ENCODE measurements around the gene APOL2.

The APOL2 gene

DNA sequence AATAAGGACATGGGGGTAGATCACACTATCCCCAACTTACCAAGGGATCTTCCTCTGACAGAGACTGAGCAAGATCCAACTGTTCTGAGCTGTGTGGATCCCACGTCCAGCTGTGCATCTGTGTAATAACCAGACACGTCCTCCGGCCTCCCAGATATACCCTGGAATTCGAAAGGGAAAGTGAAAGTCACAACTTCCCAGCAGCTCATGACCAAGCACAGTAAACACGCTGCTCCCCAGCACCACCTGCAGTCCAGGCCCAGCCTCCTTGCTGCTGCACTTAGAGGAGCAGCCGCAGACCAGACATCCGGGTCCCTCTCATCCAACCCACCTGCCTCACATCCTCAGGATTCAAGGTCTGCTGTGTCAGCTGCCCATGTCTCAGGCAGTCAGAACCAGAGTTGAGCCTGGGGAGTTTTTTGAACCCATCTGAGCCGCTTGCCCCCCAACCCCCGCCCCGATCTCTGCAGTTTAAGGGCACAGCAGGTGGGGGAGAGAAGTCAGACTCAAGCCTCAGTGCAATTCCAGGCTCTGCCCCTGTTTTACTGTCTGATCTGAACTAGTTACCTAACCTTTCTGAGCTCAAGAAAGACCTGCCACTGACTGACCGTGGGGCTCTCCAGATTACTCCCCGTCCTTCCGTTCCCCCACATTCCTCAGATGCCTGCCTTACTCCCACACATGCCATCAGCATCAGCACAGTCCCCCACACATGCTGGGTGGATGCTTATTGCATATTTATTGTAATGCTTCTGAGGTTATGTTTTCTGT is at the start of gene APOL2:
APOL2 (minus strand) TSS at position 127 of the 771 bp plus-strand sequence. CDS start 6,365 bp downstream, outside the sequence.
- in situ Hi-C loops (cut with HindIII; ENCODE audit: low pct_unique_long_range_greater_than_20kb, low sequenced_read_pairs), result no loop called here
- DNase-seq (ENCODE audit: low read depth in 1 of 2, low spot score in 1 of 2), result peak; percentile 63 to 92
- no peak for TF ChIP-seq JUND (IDR thresholded peaks at IDR 0.05; ENCODE audit: low read depth)

GRCh38 chr22:36288571-36289405 is 49.5 kb upstream of the APOL2 start:
- in situ Hi-C loops (cut with HindIII; ENCODE audit: low pct_unique_long_range_greater_than_20kb, low sequenced_read_pairs), result no loop called here
- DNase-seq (ENCODE audit: low read depth in 1 of 2, low spot score in 1 of 2), result no peak
- TF ChIP-seq JUND (IDR thresholded peaks at IDR 0.05; ENCODE audit: low read depth), result no peak

DNA sequence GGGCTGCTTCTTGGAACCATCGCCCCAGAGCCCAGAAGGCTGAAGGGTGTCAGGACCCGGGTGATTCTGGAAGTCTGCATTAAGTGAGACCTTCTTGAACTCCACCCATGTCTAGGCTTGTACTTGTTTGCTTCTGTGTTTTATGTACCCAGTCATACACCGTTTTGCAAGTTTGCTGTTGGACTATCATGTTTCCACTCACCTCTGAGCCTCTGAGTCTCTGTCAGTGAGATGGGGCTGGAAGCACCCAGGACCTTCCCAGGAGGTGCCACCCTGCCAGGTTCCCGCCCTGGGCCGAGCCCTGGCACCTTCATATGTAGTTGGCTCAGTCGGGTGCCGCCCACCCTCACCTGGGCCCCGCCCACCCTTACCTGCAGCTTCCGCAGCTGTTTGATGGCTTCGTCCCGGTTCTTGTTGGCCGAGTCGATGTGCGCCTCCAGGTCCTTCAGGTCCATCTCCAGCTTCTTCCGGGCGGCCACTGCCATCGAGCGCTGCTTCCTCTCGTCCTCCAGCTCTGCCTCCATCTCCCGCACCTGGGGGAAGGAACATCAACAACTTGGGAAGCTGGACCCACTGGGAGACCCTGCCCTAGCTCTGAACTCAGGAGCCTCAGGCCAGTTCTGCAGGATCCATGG is 48.7 kb upstream of the APOL2 start:
- no peak for TF ChIP-seq JUND (IDR thresholded peaks at IDR 0.05; ENCODE audit: low read depth)
- no peak for DNase-seq (ENCODE audit: low read depth in 1 of 2, low spot score in 1 of 2)
- in situ Hi-C loops (cut with HindIII; ENCODE audit: low pct_unique_long_range_greater_than_20kb, low sequenced_read_pairs), result no loop called here

DNA sequence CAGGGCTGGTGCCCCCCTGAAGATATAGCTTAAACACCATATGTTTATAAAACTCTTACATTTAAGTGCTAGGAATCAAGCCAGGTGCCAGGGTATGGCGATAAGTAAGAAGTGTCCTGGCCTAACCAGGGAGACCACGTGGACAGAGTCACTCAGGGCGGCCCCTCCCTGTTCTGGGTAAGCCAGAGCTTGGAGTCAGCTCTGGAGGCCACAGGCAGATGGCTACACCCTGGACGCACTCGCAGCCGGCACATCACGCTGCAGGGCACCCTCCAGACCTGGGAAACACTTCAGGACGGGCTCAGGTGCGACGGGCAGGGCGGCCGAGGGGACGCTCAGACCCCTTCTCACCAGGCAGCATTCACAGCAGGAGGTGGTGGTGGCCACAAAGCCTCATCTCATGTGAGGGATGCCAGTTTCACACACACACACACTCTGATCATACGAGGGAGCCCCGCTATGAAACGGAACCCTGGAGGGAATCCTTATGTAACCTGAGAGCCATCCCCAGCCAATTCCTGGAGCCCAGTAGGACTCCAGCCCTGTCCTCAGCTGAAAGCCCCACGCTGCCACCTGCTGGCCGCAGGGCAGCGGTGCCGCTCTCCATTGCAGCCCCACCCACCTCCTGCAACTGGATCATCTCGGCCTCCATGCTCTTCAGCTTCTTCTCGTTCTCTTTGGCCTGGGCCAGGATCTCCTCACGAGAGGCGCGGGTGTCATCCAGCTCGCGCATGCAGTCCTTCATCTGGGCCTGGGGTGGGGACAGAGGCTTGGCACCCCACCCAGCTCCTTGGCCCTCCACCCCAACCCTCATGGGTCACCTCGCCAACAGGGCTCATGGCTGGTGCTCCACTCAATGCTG is 47.0 kb upstream of the APOL2 start:
- DNase-seq (ENCODE audit: low read depth in 1 of 2, low spot score in 1 of 2), result peak; percentile 76 to 84
- TF ChIP-seq JUND (IDR thresholded peaks at IDR 0.05; ENCODE audit: low read depth), result no peak
- in situ Hi-C loops (cut with HindIII; ENCODE audit: low pct_unique_long_range_greater_than_20kb, low sequenced_read_pairs), result no loop called here

GRCh38 chr22:36285545-36285944 is 46.2 kb upstream of the APOL2 start:
- TF ChIP-seq JUND (IDR thresholded peaks at IDR 0.05; ENCODE audit: low read depth), result no peak
- in situ Hi-C loops (cut with HindIII; ENCODE audit: low pct_unique_long_range_greater_than_20kb, low sequenced_read_pairs), result no loop called here
- DNase-seq (ENCODE audit: low read depth in 1 of 2, low spot score in 1 of 2), result no peak

GRCh38 chr22:36285017-36285416 is 45.7 kb upstream of the APOL2 start:
- in situ Hi-C loops (cut with HindIII; ENCODE audit: low pct_unique_long_range_greater_than_20kb, low sequenced_read_pairs), result no loop called here
- DNase-seq (ENCODE audit: low read depth in 1 of 2, low spot score in 1 of 2), result no peak
- TF ChIP-seq JUND (IDR thresholded peaks at IDR 0.05; ENCODE audit: low read depth), result no peak

GRCh38 chr22:36284171-36284571 is 44.8 kb upstream of the APOL2 start:
- in situ Hi-C loops (cut with HindIII; ENCODE audit: low pct_unique_long_range_greater_than_20kb, low sequenced_read_pairs), result no loop called here
- no peak for TF ChIP-seq JUND (IDR thresholded peaks at IDR 0.05; ENCODE audit: low read depth)

GRCh38 chr22:36282328-36282831 is 43.1 kb upstream of the APOL2 start:
- no peak for DNase-seq (ENCODE audit: low read depth in 1 of 2, low spot score in 1 of 2)

More at GRCh38 chr22:36284171-36284571, 44.8 kb upstream of the APOL2 start:
- DNase-seq (ENCODE audit: low read depth in 1 of 2, low spot score in 1 of 2), result no peak

DNA sequence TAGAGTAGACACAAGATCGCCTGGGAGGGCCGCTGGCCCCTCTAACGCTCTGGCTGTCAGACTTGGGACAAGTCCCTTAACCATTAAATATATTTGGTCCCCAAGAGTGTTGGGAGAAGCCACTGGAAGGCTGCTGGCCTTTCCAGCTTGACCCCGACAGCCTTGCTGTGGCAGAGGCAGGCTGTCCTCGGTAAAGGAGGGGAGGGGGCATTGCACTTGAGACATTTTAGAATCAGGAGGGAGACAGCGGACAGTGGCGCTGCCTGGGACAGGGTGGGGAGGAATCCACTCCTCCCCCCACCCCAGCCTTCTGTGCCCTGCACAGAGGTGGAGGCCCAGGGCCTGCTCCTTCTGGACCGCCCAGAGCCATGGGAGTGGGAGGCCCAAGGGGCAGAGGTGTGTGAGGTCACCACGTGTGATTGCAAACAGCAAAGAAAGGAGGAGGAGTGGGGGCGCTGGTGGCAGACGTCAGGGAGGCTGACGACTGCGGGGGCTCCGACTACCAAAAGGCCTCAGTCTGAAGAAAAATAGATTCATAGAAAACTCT is 42.5 kb upstream of the APOL2 start:
- no peak for TF ChIP-seq JUND (IDR thresholded peaks at IDR 0.05; ENCODE audit: low read depth)
- in situ Hi-C loops (cut with HindIII; ENCODE audit: low pct_unique_long_range_greater_than_20kb, low sequenced_read_pairs), result no loop called here
- no peak for DNase-seq (ENCODE audit: low read depth in 1 of 2, low spot score in 1 of 2)

More at GRCh38 chr22:36282328-36282831, 43.1 kb upstream of the APOL2 start:
- no peak for TF ChIP-seq JUND (IDR thresholded peaks at IDR 0.05; ENCODE audit: low read depth)
- in situ Hi-C loops (cut with HindIII; ENCODE audit: low pct_unique_long_range_greater_than_20kb, low sequenced_read_pairs), result no loop called here

DNA sequence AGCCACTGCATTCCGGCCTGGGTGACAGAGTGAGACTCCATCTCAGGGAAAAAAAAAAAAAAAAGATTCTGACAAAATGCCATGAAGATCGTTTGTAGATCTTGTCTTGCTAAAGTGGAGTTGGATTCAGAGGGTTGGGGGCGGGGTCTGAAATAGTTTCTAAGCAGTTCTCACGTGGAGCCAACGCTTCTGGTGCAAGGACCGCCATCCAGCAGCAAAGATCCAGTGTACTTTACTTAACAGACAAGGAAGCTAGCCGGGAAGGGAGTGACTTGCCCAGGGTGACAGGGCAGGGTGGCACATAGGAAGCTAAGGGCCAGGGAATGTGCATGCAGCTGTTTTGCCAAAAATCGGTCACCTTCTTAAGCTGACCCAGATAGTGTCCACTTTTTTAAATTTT is 41.1 kb upstream of the APOL2 start:
- no peak for DNase-seq (ENCODE audit: low read depth in 1 of 2, low spot score in 1 of 2)
- in situ Hi-C loops (cut with HindIII; ENCODE audit: low pct_unique_long_range_greater_than_20kb, low sequenced_read_pairs), result no loop called here
- no peak for TF ChIP-seq JUND (IDR thresholded peaks at IDR 0.05; ENCODE audit: low read depth)

DNA sequence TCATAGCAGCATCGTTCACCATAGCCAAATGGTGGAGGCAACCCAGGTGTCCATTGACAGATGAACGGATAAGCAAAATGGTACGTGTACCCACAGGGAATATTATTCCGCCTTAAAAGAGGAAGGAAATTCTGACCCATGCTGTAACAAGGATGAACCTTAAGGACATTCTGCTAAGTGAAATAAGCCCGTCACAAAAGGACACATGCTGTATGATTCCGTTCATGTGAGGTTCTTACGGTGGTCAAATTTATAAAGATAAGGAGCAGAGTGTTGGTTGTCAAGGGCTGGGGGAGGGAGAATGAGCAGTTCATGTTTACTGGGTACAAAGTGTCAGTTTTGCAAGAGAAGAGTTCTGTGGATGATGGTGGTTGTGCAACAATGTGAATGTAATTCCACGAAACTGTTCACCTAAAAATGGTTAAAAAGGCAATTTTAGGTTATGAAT is 39.9 kb upstream of the APOL2 start:
- in situ Hi-C loops (cut with HindIII; ENCODE audit: low pct_unique_long_range_greater_than_20kb, low sequenced_read_pairs), result no loop called here
- TF ChIP-seq JUND (IDR thresholded peaks at IDR 0.05; ENCODE audit: low read depth), result no peak
- no peak for DNase-seq (ENCODE audit: low read depth in 1 of 2, low spot score in 1 of 2)
